ENCODE measurements around the gene ARSH. TPM values are rescaled to one million over a fixed set of nuclear protein-coding genes. Genes with fewer than 3 reads are reported as not detected.

The ARSH gene
- total and polyA plus RNA-seq, 4 donors = 0.02 TPM; not detected in 3

- H3K4me1 ChIP-seq (ENCODE audit: control insufficient read depth in 5 of 5, insufficient read depth in 5 of 5, low read length in 5 of 5) = no peaks in the 10 kb centered on the region
- WGBS, 2 donors = 20 to 38% methylated on average over 1 of the region's 1 CpG
- no peaks in the 10 kb centered on the region for H3K36me3 ChIP-seq (ENCODE audit: control insufficient read depth in 4 of 4, insufficient read depth in 4 of 4, low read length in 4 of 4)
- TF ChIP-seq CTCF (IDR thresholded peaks at IDR 0.05; ENCODE audit: control extremely low read depth, extremely low read depth) = no peak
- peaks cover 0 to 17% (median 4%) of the 10 kb centered on the region in 3 donors for H3K27me3 ChIP-seq (ENCODE audit: control insufficient read depth in 3 of 3, insufficient read depth in 3 of 3, low read length in 2 of 3)
- no peak for ATAC-seq (ENCODE audit: insufficient read depth, low FRiP score)
- H3K9ac ChIP-seq (ENCODE audit: insufficient read depth in 1 of 2, low read length in 2 of 2) = no peak overlapping the region
- peaks cover 0 to 4% (median 0%) of the 10 kb centered on the region in 4 donors for H3K9me3 ChIP-seq (ENCODE audit: control insufficient read depth in 4 of 4, insufficient read depth in 3 of 4, low read length in 3 of 4)
- no peak overlapping the region for H3K4me3 ChIP-seq
- DNase-seq = no peak
- H3K27ac ChIP-seq (ENCODE audit: low read depth in 1 of 2, low read length in 1 of 2) = no peak overlapping the region
Measured at GRCh38 chrX:3075959-3076358, 69.6 kb downstream of the ARSH start.

DNA sequence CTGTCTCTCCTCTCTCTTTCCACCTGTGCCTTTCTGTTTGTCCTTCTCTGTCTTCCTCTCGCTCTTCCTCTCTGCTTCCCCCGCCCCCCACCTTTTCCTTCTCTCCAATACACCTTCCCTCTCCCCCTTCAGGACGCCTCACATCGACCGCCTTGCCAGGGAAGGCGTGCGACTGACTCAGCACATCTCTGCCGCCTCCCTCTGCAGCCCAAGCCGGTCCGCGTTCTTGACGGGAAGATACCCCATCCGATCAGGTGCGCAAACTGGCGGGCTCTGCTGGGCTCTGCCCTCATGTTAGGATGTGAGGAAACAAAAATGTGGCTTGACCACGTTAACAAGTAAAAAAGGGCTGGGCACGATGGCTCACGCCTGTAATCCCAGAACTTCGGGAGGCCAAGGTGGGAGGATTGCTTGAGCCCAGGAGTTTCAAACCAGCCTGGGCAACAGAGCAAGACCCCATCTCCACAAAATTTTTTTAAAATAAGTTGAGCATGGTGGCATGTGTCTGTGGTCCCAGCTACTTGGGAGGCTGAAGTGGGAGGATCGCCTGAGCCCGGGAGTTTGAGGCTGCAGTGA lies 70.2 kb downstream of the ARSH start:
- Histone ChIP-seq H3K9ac (ENCODE audit: insufficient read depth in 1 of 2, low read length in 2 of 2) (no peak overlapping the region), H3K27me3 (ENCODE audit: control insufficient read depth in 3 of 3, insufficient read depth in 3 of 3, low read length in 2 of 3) (peaks cover 0 to 17% (median 4%) of the 10 kb centered on the region in 3 donors), H3K36me3 (ENCODE audit: control insufficient read depth in 4 of 4, insufficient read depth in 4 of 4, low read length in 4 of 4) (no peaks in the 10 kb centered on the region), H3K27ac (ENCODE audit: low read depth in 1 of 2, low read length in 1 of 2) (no peak overlapping the region), H3K4me1 (ENCODE audit: control insufficient read depth in 5 of 5, insufficient read depth in 5 of 5, low read length in 5 of 5) (no peaks in the 10 kb centered on the region), H3K9me3 (ENCODE audit: control insufficient read depth in 4 of 4, insufficient read depth in 3 of 4, low read length in 3 of 4) (peaks cover 0 to 4% (median 0%) of the 10 kb centered on the region in 4 donors), H3K4me3 (no peak overlapping the region)
- ATAC-seq (ENCODE audit: insufficient read depth, low FRiP score) = no peak
- WGBS, 2 donors = 51 to 60% methylated on average over 19 to 21 of the region's 21 CpGs
- DNase-seq = no peak
- TF ChIP-seq CTCF (IDR thresholded peaks at IDR 0.05; ENCODE audit: control extremely low read depth, extremely low read depth) = no peak

Small RNAs within 50 kb of the gene (small RNA-seq; reads per million reads assigned to genes)
- not detected for gene RN7SL578P (ENCODE audit: low replicate concordance)

Other genes with a start within 250 kb of the ARSH start
- 1 to 10 TPM; 4.6 to 5.4 TPM for gene GYG2, start 177.6 kb upstream of the ARSH start, total RNA-seq
- gene GYG2, start 177.6 kb upstream of the ARSH start, polyA plus RNA-seq = under 1 TPM; 0.59 to 0.70 TPM
- 10 to 100 TPM; 42.9 to 55.4 TPM for gene ARSD, start 77.2 kb upstream of the ARSH start, total RNA-seq
- gene ARSD, start 77.2 kb upstream of the ARSH start, polyA plus RNA-seq = 10 to 100 TPM; 10.8 to 25.3 TPM
- under 1 TPM in 1 of 2 donors, not detected in 1; 0.28 TPM for gene ARSF, start 34.9 kb downstream of the ARSH start, total RNA-seq
- not detected for gene ARSF, start 34.9 kb downstream of the ARSH start, polyA plus RNA-seq

Data from lung (tissue), 13 donors.